Upper lobe of left lung (tissue), 6 donors: ENCODE data around the gene AZGP1. TPM values are rescaled to one million over a fixed set of nuclear protein-coding genes. Genes with fewer than 3 reads are reported as not detected.
"Not testable (repeated sequence)": the region's sequence is repeated elsewhere in the genome, so short reads cannot be mapped to it uniquely, and the experiment has no call there.

Experiments used
- ATAC-seq, 2 donors: fragments of 200-7000 bp; cut with Tn5 transposase; one replicate each; pipeline ENCODE4 v1.9.1; 2022; ENCODE audit warnings: mild to moderate bottlenecking in 2 of 2, moderate library complexity in 2 of 2; ENCODE audit not compliant: low FRiP score in 2 of 2
- DNase-seq, 2 donors: peaks; one replicate each; pipeline ENCODE4 v3.0.0-alpha.2; 2019 to 2020
- H3K27ac ChIP-seq, 4 donors: fragments of 200-600 bp; sonication (generic); one replicate each; pipeline ENCODE4 v1.5.1; 2016 to 2019
- H3K27me3 ChIP-seq, 4 donors: fragments of 200-600 bp; sonication (generic); one replicate each; pipeline ENCODE4 v1.5.1; 2017 to 2019
- H3K36me3 ChIP-seq, 4 donors: fragments of 200-600 bp; sonication (generic); one replicate each; pipeline ENCODE4 v1.5.1; 2016 to 2019
- H3K4me1 ChIP-seq, 4 donors: fragments of 200-600 bp; sonication (generic); one replicate each; pipeline ENCODE4 v1.5.1; 2018 to 2019
- H3K4me3 ChIP-seq, 4 donors: fragments of 200-600 bp; sonication (generic); one replicate each; pipeline ENCODE4 v1.5.1; 2017 to 2019; ENCODE audit warnings: mild to moderate bottlenecking in 2 of 4, moderate library complexity in 1 of 4
- H3K9me3 ChIP-seq, 4 donors: fragments of 200-600 bp; sonication (generic); one replicate each; pipeline ENCODE4 v1.5.1; 2018 to 2019
- CTCF ChIP-seq, 6 experiments: fragments of 450-650 bp in 4 of 6; fragments of 200-600 bp in 2 of 6; sonication (generic) in 2 of 6; IDR thresholded peaks; one replicate each; pipeline ENCODE4 v1.5.1; 2016 to 2019; ENCODE audit warnings: antibody characterized with exemption in 6 of 6
- EP300 ChIP-seq, 4 donors: sonication (generic); formaldehyde crosslinking; IDR thresholded peaks; one replicate each; pipeline ENCODE4 v1.5.1; 2017; ENCODE audit warnings: antibody characterized with exemption in 4 of 4, control low read depth in 2 of 4
- POLR2A ChIP-seq, 4 donors: fragments of 450-650 bp; IDR thresholded peaks; one replicate each; pipeline ENCODE4 v1.5.1; 2016 to 2017; ENCODE audit warnings: antibody characterized with exemption in 4 of 4, mild to moderate bottlenecking in 2 of 4
- POLR2AphosphoS5 ChIP-seq, 2 donors: sonication (generic); formaldehyde crosslinking; IDR thresholded peaks; one replicate each; pipeline ENCODE4 v1.5.1; 2017; ENCODE audit warnings: antibody characterized with exemption in 2 of 2
- WGBS, 2 donors: methylation state at CpG; one replicate each; pipeline ENCODE4 v1.1.5; 2017 to 2018; 5-methylcytosine and 5-hydroxymethylcytosine counted together
- total RNA-seq, 6 donors: library from RNA; depleted of rRNA in 4 of 6; stranded (reverse); fragments of >200 nt in 4 of 6; gene quantifications; one replicate each; pipeline versions ENCODE4 v1.1.0 to v1.2.1, GENCODE V29; 2016 to 2021
- donor health status: DM: no; HTN: no; CAD: no; lungs with moderate emphysema.
- donor health status: DM: no; HTN: yes; CAD: no; lungs with severe emphysema.

Gene AZGP1
- total RNA-seq, 6 donors from 2014 or later, result 2.3 to 35.6 (median 28.8) TPM

- not testable (repeated sequence) for H3K36me3 ChIP-seq, H3K27me3 ChIP-seq, H3K4me3 ChIP-seq, H3K27ac ChIP-seq, H3K9me3 ChIP-seq, H3K4me1 ChIP-seq
- peak; percentile 62 to 88 for ATAC-seq
- 23 to 31% methylated on average over 6 of the region's 10 CpGs for WGBS, 2 donors
- DNase-seq, result peak; percentile 21 to 64
- peak; percentile 53 to 75 (median 66) for TF ChIP-seq CTCF (IDR thresholded peaks at IDR 0.05)
Measured at GRCh38 chr7:99979814-99980225, 4.0 kb upstream of the AZGP1 start.

- ATAC-seq (no peak), DNase-seq (peak in 1 of 2 donors; percentile 28)
- Histone ChIP-seq H3K9me3 (no peaks in the 10 kb centered on the region), H3K27ac (no peak overlapping the region), H3K4me1 (no peaks in the 10 kb centered on the region), H3K27me3 (no peaks in the 10 kb centered on the region), H3K4me3 (no peak overlapping the region), H3K36me3 (no peaks in the 10 kb centered on the region)
- WGBS, 2 donors, result 85% methylated on average over 12 to 13 of the region's 13 CpGs
- TF ChIP-seq CTCF (IDR thresholded peaks at IDR 0.05) (no peak), EP300 (IDR thresholded peaks at IDR 0.05) (no peak), POLR2AphosphoS5 (IDR thresholded peaks at IDR 0.05) (no peak)
Measured at GRCh38 chr7:99976626-99977025, 795 bp upstream of the AZGP1 start.

GRCh38 chr7:99974681-99975080 is 1.1 kb downstream of the AZGP1 start:
- Histone ChIP-seq H3K9me3 (no peaks in the 10 kb centered on the region), H3K4me3 (no peak overlapping the region), H3K27me3 (no peaks in the 10 kb centered on the region), H3K36me3 (no peaks in the 10 kb centered on the region), H3K4me1 (no peaks in the 10 kb centered on the region), H3K27ac (no peak overlapping the region)
- DNase-seq, result no peak
- 53 to 63% methylated on average over 1 of the region's 1 CpG for WGBS, 2 donors
- no peak for ATAC-seq
- TF ChIP-seq EP300 (IDR thresholded peaks at IDR 0.05) (no peak), CTCF (IDR thresholded peaks at IDR 0.05) (no peak), POLR2AphosphoS5 (IDR thresholded peaks at IDR 0.05) (no peak), POLR2A (IDR thresholded peaks at IDR 0.05) (no peak)

- not testable (repeated sequence) for H3K4me3 ChIP-seq, ATAC-seq, H3K4me1 ChIP-seq, DNase-seq, H3K9me3 ChIP-seq, H3K27ac ChIP-seq, H3K27me3 ChIP-seq, H3K36me3 ChIP-seq
- 84 to 88% methylated on average over 7 of the region's 7 CpGs for WGBS, 2 donors
Measured at GRCh38 chr7:99973817-99974216, 2.0 kb downstream of the AZGP1 start.

- ATAC-seq (no peak), DNase-seq (no peak)
- H3K4me3 ChIP-seq, result no peak overlapping the region
- TF ChIP-seq POLR2A (IDR thresholded peaks at IDR 0.05), result no peak
- TF ChIP-seq CTCF (IDR thresholded peaks at IDR 0.05), result no peak
- no peak for TF ChIP-seq EP300 (IDR thresholded peaks at IDR 0.05)
- TF ChIP-seq POLR2AphosphoS5 (IDR thresholded peaks at IDR 0.05), result no peak
- H3K9me3 ChIP-seq, result no peaks in the 10 kb centered on the region
- WGBS, 2 donors, result 64 to 68% methylated on average over 4 of the region's 4 CpGs
- no peaks in the 10 kb centered on the region for H3K36me3 ChIP-seq
- H3K4me1 ChIP-seq, result no peaks in the 10 kb centered on the region
- H3K27me3 ChIP-seq, result no peaks in the 10 kb centered on the region
- H3K27ac ChIP-seq, result no peak overlapping the region
Measured at GRCh38 chr7:99971242-99971641, 4.6 kb downstream of the AZGP1 start.

- H3K9me3 ChIP-seq, H3K36me3 ChIP-seq, H3K27ac ChIP-seq, H3K4me1 ChIP-seq, H3K4me3 ChIP-seq, H3K27me3 ChIP-seq: not testable (repeated sequence)
- 20 to 38% methylated on average over 1 of the region's 1 CpG for WGBS, 2 donors
- DNase-seq (peak in 1 of 2 donors; percentile 65), ATAC-seq (peak in 1 of 2 donors; percentile 28)
Measured at GRCh38 chr7:99969813-99970212, 6.0 kb downstream of the AZGP1 start.
